KBM-7 (cell line): ENCODE measurements around the gene GPR63.

Experiments used
- DNase-seq: peaks from one replicate; pipeline ENCODE4 v3.0.0-alpha.2; 2015
- in situ Hi-C: fragments of 300-500 bp; cut with MboI; formaldehyde crosslinking; loops from 2 replicates; pipeline ENCODE4 v1.14.3; 2020; ENCODE audit warnings: low sequenced_read_pairs, low pct_unique_long_range_greater_than_20kb, mixed read lengths

The GPR63 gene

GRCh38 chr6:96775727-96776400 is 61.4 kb downstream of the GPR63 start:
- in situ Hi-C loops, result no loop called here
- DNase-seq, result no peak

GRCh38 chr6:96766769-96767168 is 70.5 kb downstream of the GPR63 start:
- no peak for DNase-seq
- in situ Hi-C loops, result no loop called here

GRCh38 chr6:96762599-96762998 is 74.7 kb downstream of the GPR63 start:
- in situ Hi-C loops, result no loop called here
- DNase-seq, result no peak

- in situ Hi-C loops, result no loop called here
- DNase-seq, result no peak
Measured at GRCh38 chr6:96761794-96762193, 75.5 kb downstream of the GPR63 start.

GRCh38 chr6:96760153-96760687 is 77.1 kb downstream of the GPR63 start:
- DNase-seq, result no peak
- in situ Hi-C loops, result no loop called here

GRCh38 chr6:96755096-96755495 is 82.2 kb downstream of the GPR63 start:
- peak; percentile 38 for DNase-seq
- in situ Hi-C loops, result no loop called here

GRCh38 chr6:96749891-96750290 is 87.4 kb downstream of the GPR63 start:
- DNase-seq, result no peak

More at GRCh38 chr6:96749891-96750290, 87.4 kb downstream of the GPR63 start:
- in situ Hi-C loops, result no loop called here
